ENCODE measurements around the gene AKR7A3.
"Not testable (repeated sequence)": the region's sequence is repeated elsewhere in the genome, so short reads cannot be mapped to it uniquely, and the experiment has no call there.

AKR7A3 gene

GRCh38 chr1:19307794-19308508, 19.4 kb upstream of the AKR7A3 start:
- DNase-seq (ENCODE audit: low read depth), result no peak
- H3K4me3 ChIP-seq (ENCODE audit: low read depth, low read length), result no peak overlapping the region
- TF ChIP-seq CTCF (IDR thresholded peaks at IDR 0.05; ENCODE audit: control insufficient read depth, extremely low read depth, insufficient read depth), result no peak

GRCh38 chr1:19306941-19307340, 18.4 kb upstream of the AKR7A3 start:
- DNase-seq (ENCODE audit: low read depth), result no peak
- H3K4me3 ChIP-seq (ENCODE audit: low read depth, low read length), result no peak overlapping the region
- no peak for TF ChIP-seq CTCF (IDR thresholded peaks at IDR 0.05; ENCODE audit: control insufficient read depth, extremely low read depth, insufficient read depth)

GRCh38 chr1:19305880-19306279, 17.3 kb upstream of the AKR7A3 start:
- no peak overlapping the region for H3K4me3 ChIP-seq (ENCODE audit: low read depth, low read length)
- DNase-seq (ENCODE audit: low read depth), result no peak
- TF ChIP-seq CTCF (IDR thresholded peaks at IDR 0.05; ENCODE audit: control insufficient read depth, extremely low read depth, insufficient read depth), result no peak

- not testable (repeated sequence) for DNase-seq (ENCODE audit: low read depth); H3K4me3 ChIP-seq (ENCODE audit: low read depth, low read length)
Measured at GRCh38 chr1:19304081-19304480, 15.5 kb upstream of the AKR7A3 start.

GRCh38 chr1:19300211-19300610, 11.6 kb upstream of the AKR7A3 start:
- no peak for TF ChIP-seq CTCF (IDR thresholded peaks at IDR 0.05; ENCODE audit: control insufficient read depth, extremely low read depth, insufficient read depth)
- no peak for DNase-seq (ENCODE audit: low read depth)
- no peak overlapping the region for H3K4me3 ChIP-seq (ENCODE audit: low read depth, low read length)

GRCh38 chr1:19294638-19295037, 6.1 kb upstream of the AKR7A3 start:
- TF ChIP-seq CTCF (IDR thresholded peaks at IDR 0.05; ENCODE audit: control insufficient read depth, extremely low read depth, insufficient read depth), result no peak
- DNase-seq (ENCODE audit: low read depth), result no peak
- no peak overlapping the region for H3K4me3 ChIP-seq (ENCODE audit: low read depth, low read length)

- TF ChIP-seq CTCF (IDR thresholded peaks at IDR 0.05; ENCODE audit: control insufficient read depth, extremely low read depth, insufficient read depth), result no peak
- H3K4me3 ChIP-seq (ENCODE audit: low read depth, low read length), result no peak overlapping the region
- DNase-seq (ENCODE audit: low read depth), result no peak
Measured at GRCh38 chr1:19289244-19289643, 674 bp upstream of the AKR7A3 start.
